Ecto neural progenitor cell (in vitro differentiated cells): ENCODE results near the gene MYOM3.

Source experiments
- DNase-seq: peaks from one replicate; pipeline ENCODE4 v3.0.0-alpha.2; 2018; ENCODE audit warnings: low spot score

MYOM3 gene

GRCh38 chr1:24111996-24112779 lies at the start of gene MYOM3:
TSS of gene MYOM3 (minus strand) at chr1:24112135. CDS start at chr1:24108636, 3,499 bp downstream.
- no peak for DNase-seq

DNA sequence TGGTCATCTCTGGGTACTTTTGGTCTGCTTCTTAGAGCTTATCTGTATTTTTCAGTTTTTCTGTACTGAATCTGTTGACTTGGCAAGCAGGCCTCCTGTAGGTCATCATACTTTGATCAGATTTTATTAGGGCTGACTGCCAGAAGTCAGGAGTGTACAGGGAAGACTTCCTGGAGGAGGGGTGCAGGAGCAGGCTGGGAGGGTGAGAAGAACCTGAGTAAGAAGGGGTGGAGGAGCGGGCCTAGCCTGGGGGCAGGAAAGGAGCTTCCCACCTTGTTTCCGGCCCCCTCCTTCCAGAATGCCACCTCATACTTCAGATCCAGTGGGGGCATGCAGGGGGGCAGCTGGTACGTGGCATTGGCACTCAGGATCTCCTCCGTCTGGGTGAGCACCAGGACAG lies 49.3 kb upstream of the MYOM3 start:
- no peak for DNase-seq

- DNase-seq = no peak
Observed at GRCh38 chr1:24159366-24159765, 47.4 kb upstream of the MYOM3 start.

DNA sequence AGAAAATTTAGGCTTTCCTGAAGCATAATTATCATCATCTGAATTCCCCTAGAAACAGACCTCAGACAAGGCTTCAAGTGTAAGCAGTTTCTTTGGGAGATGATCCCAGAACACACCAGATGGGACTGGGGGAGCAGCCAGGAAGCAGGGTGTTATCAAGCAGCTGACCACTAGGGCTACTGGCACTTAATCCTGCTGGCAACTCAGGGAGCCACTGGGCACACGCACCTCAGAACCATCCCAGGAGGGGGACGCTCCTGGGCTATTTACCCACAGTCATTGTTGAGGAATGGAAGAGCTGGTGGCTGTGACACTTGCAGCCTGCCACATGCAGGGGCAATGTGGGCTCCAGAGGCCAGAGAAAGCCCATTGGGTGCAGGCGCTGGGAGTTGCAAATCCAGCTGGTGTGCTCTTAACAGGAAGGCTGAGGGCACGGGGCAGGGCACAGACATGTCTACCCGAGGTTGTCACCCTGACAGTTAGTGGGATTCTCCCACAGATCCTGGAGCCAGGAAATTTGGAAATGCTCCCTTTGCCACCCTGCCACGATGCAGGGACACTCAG lies 46.1 kb upstream of the MYOM3 start:
- no peak for DNase-seq

- DNase-seq = no peak
Observed at GRCh38 chr1:24156542-24157260, 44.8 kb upstream of the MYOM3 start.

DNA sequence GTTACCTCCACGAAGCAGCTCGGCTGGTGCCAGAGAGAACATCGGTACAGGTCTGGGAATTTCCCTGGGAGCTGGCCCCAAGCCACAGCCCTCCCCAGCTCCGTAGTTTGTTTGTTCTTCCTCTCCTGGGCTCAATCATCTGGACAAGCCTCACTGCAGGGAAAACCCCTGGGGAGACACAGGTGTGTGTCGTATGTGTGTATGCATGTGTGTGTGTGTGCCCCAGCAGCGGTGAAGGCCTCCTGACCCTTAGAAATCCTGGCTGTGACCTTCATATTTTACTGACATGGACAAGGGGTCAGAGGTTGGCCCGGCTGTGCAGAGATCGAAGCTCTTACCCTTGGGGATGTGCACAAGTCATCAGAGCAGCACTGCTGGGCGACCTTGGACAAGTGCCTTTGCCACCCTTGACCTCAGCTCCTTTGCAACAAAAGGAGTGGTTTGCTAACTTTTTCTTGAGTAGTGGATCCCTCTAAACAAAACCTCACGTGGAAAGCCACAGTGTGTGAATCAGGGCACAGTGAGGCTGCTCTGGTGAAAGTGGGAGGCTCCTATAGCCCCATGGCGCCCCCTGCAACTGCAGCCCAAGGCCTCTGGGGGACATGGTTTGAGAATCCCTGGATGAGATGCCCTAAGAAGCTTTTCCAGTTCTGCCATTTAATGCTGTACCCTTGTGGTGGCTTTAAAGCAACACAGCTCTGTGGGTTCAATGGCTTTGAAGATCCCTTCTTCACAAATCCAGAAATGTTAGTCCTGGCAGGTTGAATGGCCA lies 43.3 kb upstream of the MYOM3 start:
- peak; percentile 40 for DNase-seq

DNA sequence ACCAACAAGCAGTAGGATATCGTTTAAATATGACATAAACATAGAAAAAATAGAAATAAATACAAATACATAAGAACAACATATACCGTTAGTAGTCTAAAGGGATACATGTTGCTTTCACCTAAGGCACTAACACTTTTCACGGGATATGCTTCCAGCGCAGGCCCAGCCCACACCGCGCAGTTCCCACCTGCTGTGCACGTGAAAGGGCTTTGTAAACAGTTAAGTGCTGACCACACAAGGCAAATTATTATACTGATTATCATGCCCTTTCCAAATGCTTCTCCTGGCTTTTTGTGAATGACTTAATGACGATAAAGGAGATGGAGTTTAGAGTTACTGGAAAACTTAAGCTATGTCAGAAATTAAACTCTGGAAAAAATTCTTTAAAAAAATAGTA lies 42.3 kb upstream of the MYOM3 start:
- peak; percentile 42 for DNase-seq

DNA sequence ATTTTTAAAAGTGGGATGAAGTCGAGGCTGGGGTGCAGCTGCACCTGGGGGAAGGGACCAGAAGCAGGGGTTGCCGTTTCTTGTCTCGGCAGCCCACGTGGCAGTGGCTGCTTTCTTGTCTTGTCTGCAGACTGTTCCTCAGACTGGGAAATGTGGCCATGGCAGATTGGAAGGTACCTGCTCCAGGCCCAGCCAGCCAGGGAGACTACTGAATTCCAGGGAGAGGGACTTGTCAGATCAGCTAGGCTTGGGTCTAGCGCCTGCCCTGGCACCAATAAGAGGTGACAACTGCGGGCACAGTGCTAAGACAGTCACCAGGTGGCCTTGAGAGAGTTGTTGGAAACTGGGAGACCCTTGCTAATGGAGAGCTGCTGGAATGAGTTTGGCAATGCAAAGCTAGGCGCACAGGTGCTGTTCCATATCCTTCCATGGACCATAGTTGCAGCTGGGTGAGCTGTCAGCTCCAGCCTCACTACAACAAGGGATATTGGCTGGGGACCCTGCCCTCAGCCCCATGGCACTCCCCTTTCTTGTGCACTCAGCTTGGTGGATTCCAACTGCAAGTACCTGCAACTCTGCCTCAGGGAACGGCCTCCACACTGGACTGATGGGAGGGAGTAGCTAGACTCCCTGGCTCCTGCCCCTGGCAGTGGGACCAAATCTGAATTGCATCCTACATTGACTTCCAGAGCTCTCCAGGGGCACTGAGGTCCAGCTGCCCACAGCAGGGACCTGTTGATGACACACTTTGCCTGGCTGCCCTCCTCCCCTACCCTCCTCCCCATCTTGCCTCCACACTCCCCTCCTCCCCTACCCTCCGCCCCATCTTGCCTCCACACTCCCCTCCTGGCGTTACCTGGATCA lies 40.9 kb upstream of the MYOM3 start:
- peak; percentile 43 for DNase-seq

DNA sequence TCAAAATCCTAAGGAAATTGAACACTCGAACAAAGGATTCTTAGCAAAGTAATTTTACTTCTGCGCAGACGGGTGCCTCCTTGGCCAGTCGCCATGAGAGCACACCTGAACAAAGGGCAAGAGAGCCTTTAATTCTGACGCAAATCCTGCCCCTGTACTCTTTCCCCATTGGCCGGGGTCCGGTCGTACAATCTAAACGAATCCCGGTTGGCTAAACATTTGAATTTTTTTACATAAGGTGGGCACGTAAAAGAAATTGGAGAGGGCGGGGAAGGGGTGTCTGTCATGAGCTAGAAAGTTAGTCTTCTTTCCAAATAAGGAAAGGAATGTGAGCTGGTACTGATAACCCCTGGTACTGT lies 39.2 kb upstream of the MYOM3 start:
- peak; percentile 84 for DNase-seq

- peak; percentile 93 for DNase-seq
Observed at GRCh38 chr1:24150234-24151174, 38.6 kb upstream of the MYOM3 start.

DNA sequence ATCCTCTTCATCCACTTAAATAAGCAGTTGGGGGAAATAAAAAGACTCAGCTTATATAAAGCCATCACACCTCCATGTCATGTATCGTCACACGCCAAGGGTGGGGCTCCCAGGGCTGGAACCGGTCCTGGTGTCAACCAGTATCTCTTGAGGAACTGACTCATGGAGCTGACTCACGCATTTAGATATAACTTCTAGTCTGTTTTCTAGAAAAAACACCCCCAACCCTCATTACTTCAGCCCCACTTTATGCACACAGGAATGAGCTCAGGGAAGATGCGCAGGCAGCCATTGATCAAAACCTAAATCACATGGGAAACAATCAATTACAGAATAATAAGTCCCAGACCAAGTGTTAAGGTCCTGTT lies 37.9 kb upstream of the MYOM3 start:
- DNase-seq = no peak

DNA sequence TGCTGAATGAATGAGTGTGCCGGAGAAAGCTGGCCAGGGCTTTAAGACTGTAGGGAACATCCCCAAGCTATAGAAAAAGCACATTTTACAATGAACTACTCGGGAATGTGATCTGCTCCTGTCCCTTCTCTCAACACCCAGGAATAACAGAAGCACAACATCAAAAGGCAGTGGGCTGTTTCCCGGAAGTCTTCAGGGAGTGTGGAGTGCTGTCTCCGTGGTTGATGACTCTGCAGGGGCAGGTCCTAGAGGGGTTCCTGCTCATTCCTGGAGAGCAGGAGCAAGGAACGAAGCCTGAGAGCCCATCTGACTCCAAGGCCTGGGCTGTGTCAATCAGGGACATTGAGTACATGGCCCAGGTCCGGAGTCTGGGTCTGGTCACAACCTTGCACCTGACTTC lies 35.9 kb upstream of the MYOM3 start:
- no peak for DNase-seq

GRCh38 chr1:24147194-24147593 lies 35.3 kb upstream of the MYOM3 start:
- DNase-seq = no peak

DNA sequence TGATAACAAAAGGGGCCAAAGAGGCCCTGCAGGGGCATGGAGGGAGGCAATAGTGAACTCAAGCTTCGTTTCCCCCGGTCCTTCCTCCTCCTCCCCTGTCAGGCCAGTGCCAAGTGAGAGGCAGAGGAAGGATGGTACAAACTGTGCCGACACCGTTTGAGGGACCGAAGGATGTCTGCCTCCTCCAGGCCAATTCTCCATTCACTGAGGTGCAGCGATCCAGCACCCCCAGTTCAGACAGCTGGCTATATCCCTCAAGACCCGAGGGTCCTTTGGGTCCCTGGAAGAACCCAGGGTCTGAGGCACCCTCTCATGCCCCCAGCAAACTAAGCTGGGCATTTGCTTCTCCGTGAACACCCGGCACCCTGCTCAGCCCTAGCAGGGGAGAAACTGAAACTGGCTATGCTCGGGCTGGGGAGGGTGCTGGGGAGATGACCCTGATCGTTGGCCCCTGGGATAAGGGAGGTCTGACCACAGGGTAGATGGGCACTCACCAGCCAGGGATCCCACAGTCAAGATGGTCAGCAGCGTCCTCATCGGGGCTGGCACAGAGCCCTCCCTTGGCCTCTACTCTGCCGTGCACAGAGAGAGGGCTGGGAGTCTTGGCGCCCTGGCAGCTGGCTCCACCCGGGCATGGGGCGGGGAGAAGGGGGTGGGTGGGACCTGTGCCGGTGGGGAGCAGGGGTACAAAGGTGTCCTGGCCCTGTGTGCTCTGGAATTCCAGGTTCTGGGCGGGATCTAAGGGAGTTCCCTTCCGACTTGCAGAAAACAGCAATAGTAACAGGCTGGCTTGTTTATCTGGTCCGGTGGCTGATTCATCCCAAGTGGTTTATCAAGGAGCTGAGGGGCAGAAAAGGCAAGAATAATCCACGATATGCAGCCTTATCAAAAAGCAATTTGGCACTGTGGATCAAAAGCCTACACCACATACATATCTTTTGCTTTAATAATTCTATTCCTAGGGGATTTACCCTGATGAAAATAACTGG lies 30.9 kb upstream of the MYOM3 start, which contains the start of gene IL22RA1:
TSS of gene IL22RA1 (minus strand) at position 595 of the 989 bp plus-strand sequence. CDS start at position 537, 58 bp downstream.
- no peak for DNase-seq

DNA sequence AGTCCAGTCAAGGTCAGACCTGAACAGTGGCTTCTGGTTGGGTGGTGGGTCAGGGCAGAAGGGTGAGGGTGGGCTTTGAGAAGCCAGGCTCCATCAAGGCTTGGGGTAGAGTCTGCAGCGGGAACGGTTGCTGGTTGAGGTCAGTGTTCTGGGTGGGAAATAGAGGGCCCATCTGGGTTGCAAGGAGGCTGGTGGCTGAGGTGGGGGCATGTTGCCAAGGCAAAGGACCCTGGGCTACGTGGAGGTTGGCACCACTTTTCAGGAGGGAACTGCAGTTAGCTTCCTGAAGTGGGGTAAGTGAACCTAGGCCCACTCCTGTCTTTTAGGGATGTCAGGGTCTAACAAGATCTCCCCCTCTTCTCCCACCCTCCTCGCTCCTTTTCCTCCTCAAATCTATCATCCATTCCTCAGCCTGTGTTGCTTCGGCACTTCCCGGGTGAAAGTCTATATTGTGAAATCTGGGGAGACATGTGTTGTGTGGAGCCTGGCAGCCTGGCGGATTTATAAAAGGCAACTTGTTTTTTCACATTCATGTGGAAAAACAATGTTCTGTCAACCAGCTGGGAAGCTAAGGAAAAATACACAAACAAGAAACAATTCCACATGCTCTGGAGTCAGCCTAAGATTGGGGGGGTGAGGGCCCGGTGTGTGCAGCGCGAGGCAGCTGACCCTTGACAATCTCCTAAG lies 29.5 kb upstream of the MYOM3 start:
- DNase-seq = no peak

DNA sequence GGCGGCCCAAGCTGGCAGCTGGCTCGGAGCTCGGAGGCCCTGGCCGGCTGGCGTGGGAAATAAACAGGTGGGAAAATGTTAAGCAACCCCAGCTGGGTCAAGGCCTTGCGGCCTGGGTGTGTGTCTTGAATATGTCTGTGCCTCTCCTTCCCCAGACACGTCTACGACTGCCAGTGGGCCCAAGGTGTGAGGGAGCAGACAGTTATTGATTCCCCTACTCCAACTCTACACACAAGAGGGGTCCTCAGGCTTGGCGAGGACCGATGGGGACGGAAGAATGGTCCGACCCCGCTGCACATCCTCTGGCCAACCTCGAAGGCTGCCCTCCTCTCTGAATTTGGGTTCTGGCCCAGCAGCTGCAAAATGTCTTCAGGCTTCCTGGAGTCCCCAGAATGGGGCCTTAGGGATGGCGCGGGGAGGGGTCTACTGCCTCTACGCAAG lies 28.8 kb upstream of the MYOM3 start:
- DNase-seq = no peak

GRCh38 chr1:24139841-24140425 lies 28.0 kb upstream of the MYOM3 start:
- DNase-seq = no peak

DNA sequence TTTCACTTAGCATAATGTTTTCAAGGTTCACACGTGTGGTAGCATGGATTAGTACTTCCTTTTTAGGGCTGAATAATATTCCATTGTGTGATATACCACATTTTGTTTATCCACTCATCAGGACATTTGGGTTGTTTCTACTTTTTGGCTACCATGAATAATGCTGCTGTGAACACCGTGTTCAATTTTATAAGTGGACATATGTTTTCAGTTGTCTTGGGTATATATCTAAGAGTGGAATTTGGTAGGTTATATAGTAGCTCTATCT lies 27.2 kb upstream of the MYOM3 start:
- no peak for DNase-seq
